Panc1 (cell line): ENCODE measurements around the gene NKPD1. TPM values are rescaled to one million over a fixed set of nuclear protein-coding genes. Genes with fewer than 3 reads are reported as not detected.

ENCODE experiments used
- ATAC-seq: fragments of 200-7000 bp; cut with Tn5 transposase; 2 replicates; pipeline ENCODE4 v1.9.1; 2020; ENCODE audit warnings: mild to moderate bottlenecking, moderate library complexity
- BruUV-seq: library from RNA; stranded (reverse); fragments of 400-500 nt; replicated peaks from 2 replicates; lab custom pipeline; 2021; lab: Mats Ljungman, UMichigan
- CTCF ChIA-PET: fragments of 300-600 bp; sonication (Branson Sonifier 250); formaldehyde crosslinking; loops from one replicate; lab custom pipeline; 2022; ENCODE audit warnings: antibody characterized with exemption; lab: Charles Lee
- POLR2A ChIA-PET: fragments of 300-600 bp; sonication (Branson Sonifier 250); formaldehyde crosslinking; loops from one replicate; lab custom pipeline; 2022; ENCODE audit warnings: antibody characterized with exemption; lab: Charles Lee
- DNase-seq: peaks from one replicate; pipeline ENCODE4 v3.0.0-alpha.2; 2010; ENCODE audit warnings: low read depth, low spot score
- H3K27ac ChIP-seq: 2 replicates; pipeline ENCODE4 v1.5.1; 2011; ENCODE audit warnings: mild to moderate bottlenecking, low read length, inconsistent platforms
- H3K27me3 ChIP-seq: fragments of 200-500 bp; sonication (Bioruptor generic); 2 replicates; pipeline ENCODE4 v1.6.0; 2014; ENCODE audit warnings: low read length, inconsistent platforms; ENCODE audit not compliant: control insufficient read depth, insufficient read depth
- H3K36me3 ChIP-seq: fragments of 200-500 bp; sonication (Bioruptor generic); 2 replicates; pipeline ENCODE4 v1.5.1; 2014; ENCODE audit warnings: inconsistent platforms, mild to moderate bottlenecking, low read length, moderate library complexity; ENCODE audit not compliant: control insufficient read depth, insufficient read depth
- H3K4me1 ChIP-seq: 2 replicates; pipeline ENCODE4 v1.5.1; 2011; ENCODE audit warnings: inconsistent platforms, mild to moderate bottlenecking, low read length, moderate library complexity; ENCODE audit not compliant: control insufficient read depth, insufficient read depth
- H3K4me3 ChIP-seq, 2 experiments: 2 replicates each; pipeline ENCODE4 v1.5.1; 2011 to 2012; ENCODE audit warnings: low read depth in 2 of 2, low read length in 2 of 2, mild to moderate bottlenecking in 2 of 2, inconsistent platforms in 1 of 2, moderate library complexity in 1 of 2
- H3K9me3 ChIP-seq: fragments of 200-500 bp; sonication (Bioruptor generic); 2 replicates; pipeline ENCODE4 v1.5.1; 2014; ENCODE audit warnings: low read depth, mild to moderate bottlenecking, inconsistent platforms, low read length, moderate library complexity; ENCODE audit not compliant: control insufficient read depth, insufficient read depth
- CTCF ChIP-seq: fragments of 450-650 bp; IDR thresholded peaks from 2 replicates; pipeline ENCODE4 v1.5.1; 2017; ENCODE audit warnings: mild to moderate bottlenecking
- POLR2AphosphoS5 ChIP-seq: IDR thresholded peaks from 2 replicates; pipeline ENCODE4 v1.6.1; 2012; ENCODE audit warnings: mild to moderate bottlenecking, low read depth, low read length, moderate library complexity
- REST ChIP-seq, 2 experiments: IDR thresholded peaks; 2 replicates each; pipeline ENCODE4 v1.6.1; 2011 to 2012; ENCODE audit warnings: low read depth in 2 of 2, control low read depth in 1 of 2, low read length in 1 of 2, mild to moderate bottlenecking in 1 of 2, moderate library complexity in 1 of 2; ENCODE audit not compliant: insufficient read depth in 1 of 2
- SIN3A ChIP-seq: IDR thresholded peaks from 2 replicates; pipeline ENCODE4 v1.6.1; 2012; ENCODE audit warnings: low read depth, mild to moderate bottlenecking, low read length, moderate library complexity, borderline replicate concordance; ENCODE audit not compliant: insufficient read depth
- TCF7L2 ChIP-seq: IDR thresholded peaks from 2 replicates; pipeline ENCODE4 v1.6.1; 2011; ENCODE audit warnings: mild to moderate bottlenecking, low read depth, low read length, inconsistent platforms
- in situ Hi-C: cut with HindIII; loops from 2 replicates; pipeline ENCODE4 v1.10.0; 2016; ENCODE audit warnings: low sequenced_read_pairs, low pct_unique_long_range_greater_than_20kb
- intact Hi-C: fragments of 100-400 bp; cut with micrococcal nuclease; formaldehyde crosslinking; loops from one replicate; pipeline ENCODE4 v1.10.0; 2022; ENCODE audit not compliant: unreplicated experiment
- total RNA-seq: library from RNA; stranded (reverse); gene quantifications from one replicate; pipeline ENCODE4 v1.2.1, GENCODE V29; 2021; ENCODE audit not compliant: unreplicated experiment

The NKPD1 gene
- total RNA-seq, 1 experiment from 2014 or later = 0.05 TPM

GRCh38 chr19:45159971-45160324 lies 834 bp downstream of the NKPD1 start:
- no peaks in the 10 kb centered on the region for H3K4me1 ChIP-seq

GRCh38 chr19:45159210-45159970 lies 1.4 kb downstream of the NKPD1 start:
- ATAC-seq (no peak), DNase-seq (no peak)
- no TSS peak for BruUV-seq
- CTCF ChIA-PET = no interaction called here
- Histone ChIP-seq H3K36me3 (no peaks in the 10 kb centered on the region), H3K4me3 (no peak overlapping the region), H3K27ac (no peak overlapping the region), H3K4me1 (no peaks in the 10 kb centered on the region), H3K9me3 (no peaks in the 10 kb centered on the region), H3K27me3 (no peaks in the 10 kb centered on the region)
- TF ChIP-seq REST (IDR thresholded peaks at IDR 0.05; ENCODE audit: insufficient read depth in 1 of 2, low read depth in 2 of 2, low read length in 1 of 2) (no peak), SIN3A (no peak), TCF7L2 (no peak), POLR2AphosphoS5 (no peak), CTCF (no peak)
- POLR2A ChIA-PET = no interaction called here
- intact Hi-C loops (no loop called here), in situ Hi-C loops (no loop called here)

More at GRCh38 chr19:45159971-45160324, 834 bp downstream of the NKPD1 start:
- H3K27me3 ChIP-seq = no peaks in the 10 kb centered on the region
- DNase-seq (no peak), ATAC-seq (no peak)
- no peaks in the 10 kb centered on the region for H3K36me3 ChIP-seq
- ChIA-PET POLR2A (no interaction called here), CTCF (no interaction called here)
- intact Hi-C loops (no loop called here), in situ Hi-C loops (no loop called here)
- H3K4me3 ChIP-seq = no peak overlapping the region
- H3K27ac ChIP-seq = no peak overlapping the region
- TF ChIP-seq CTCF (no peak), SIN3A (no peak), TCF7L2 (no peak), REST (IDR thresholded peaks at IDR 0.05; ENCODE audit: insufficient read depth in 1 of 2, low read depth in 2 of 2, low read length in 1 of 2) (no peak), POLR2AphosphoS5 (no peak)
- no peaks in the 10 kb centered on the region for H3K9me3 ChIP-seq
- no TSS peak for BruUV-seq
